HG02588 (cell line): ENCODE data around the gene SUN3.
"Not testable (repeated sequence)": the region's sequence is repeated elsewhere in the genome, so short reads cannot be mapped to it uniquely, and the experiment has no call there.

Experiments
- ATAC-seq: cut with Tn5 transposase; IDR thresholded peaks from one replicate; pipeline ENCODE4 v1.9.1; 2021; ENCODE audit warnings: mild to moderate bottlenecking, moderate library complexity; ENCODE audit not compliant: unreplicated experiment

SUN3 gene

GRCh38 chr7:48033922-48034321, 5.0 kb upstream of the SUN3 start:
- ATAC-seq, result no peak

DNA sequence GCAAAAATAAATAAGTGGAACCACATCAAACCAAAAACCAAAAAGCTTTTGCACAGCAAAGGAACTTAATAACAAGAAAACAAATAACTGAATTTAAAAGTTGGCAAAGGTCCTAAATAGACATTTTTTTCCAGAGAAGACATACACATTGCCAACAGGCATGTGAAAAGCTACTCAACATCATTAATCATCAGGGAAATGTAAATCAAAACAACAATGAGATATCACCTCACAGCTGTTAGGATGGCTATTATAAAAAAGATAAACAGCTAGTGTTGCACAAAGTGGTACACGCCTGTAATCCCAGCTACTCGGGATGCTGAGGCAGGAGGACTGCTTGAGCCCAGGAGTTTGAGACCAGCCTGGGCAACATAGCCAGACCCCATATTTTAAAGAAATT, 2.2 kb upstream of the SUN3 start:
- ATAC-seq, result no peak

GRCh38 chr7:48025624-48026023, 3.3 kb downstream of the SUN3 start:
- ATAC-seq, result no peak

DNA sequence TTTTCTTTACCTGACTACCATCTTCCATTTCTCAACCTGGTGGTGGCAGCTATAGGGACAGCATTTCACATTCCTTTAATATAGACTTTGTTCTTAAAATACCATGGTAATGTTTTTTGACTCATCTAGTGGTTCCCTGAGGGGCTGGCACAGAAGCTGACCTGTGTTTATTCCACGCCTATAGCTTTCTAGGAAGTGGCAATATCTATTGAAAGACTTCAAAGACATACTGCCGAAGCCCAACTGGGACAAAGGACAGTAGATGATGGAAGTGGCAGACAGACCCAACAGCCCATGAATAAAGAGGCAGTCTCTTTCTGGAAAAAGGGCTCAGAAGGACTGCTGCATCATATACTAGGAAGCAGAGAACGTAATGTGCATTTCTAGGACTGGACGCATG, 11.2 kb downstream of the SUN3 start:
- ATAC-seq, result no peak

DNA sequence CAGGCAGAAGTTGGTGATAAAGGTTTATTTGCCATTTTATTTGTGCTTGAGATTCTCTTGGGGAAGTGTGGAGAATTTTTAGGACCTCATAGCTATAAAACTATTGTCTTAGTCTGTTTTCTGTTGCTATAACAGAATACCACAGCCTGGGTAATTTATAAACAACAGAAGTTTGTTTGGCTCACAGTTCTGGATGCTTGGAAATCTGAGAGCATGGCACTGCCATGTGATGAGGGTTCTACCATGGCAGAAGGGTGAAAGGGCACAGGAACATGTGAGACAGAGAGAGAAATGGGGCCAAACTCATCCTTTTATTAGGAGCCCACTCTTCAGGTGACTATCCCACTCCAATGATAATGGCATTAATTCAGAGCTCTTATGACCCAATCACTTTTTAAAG, 12.3 kb downstream of the SUN3 start:
- no peak for ATAC-seq

- no peak for ATAC-seq
These were observed 17.0 kb downstream of the SUN3 start for GRCh38 chr7:48011951-48012350.

DNA sequence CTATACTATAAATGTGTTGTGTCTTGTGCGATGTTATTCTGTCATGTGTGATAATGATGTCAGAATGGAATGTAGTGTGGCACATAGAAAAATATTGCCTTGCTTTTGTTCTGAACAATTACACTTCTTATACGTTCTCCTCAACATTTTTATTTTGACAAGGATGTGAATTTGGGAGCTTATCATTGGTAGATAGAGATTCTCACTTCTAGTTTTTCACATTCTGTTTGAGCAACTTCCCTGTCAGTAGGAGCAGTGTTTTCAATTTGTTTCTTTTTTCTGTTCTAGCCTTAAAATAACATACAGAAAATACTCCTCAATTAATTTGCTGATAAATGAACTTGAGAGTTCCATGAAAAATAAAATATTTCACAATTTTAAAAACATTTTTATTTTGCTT, 17.6 kb downstream of the SUN3 start:
- no peak for ATAC-seq

DNA sequence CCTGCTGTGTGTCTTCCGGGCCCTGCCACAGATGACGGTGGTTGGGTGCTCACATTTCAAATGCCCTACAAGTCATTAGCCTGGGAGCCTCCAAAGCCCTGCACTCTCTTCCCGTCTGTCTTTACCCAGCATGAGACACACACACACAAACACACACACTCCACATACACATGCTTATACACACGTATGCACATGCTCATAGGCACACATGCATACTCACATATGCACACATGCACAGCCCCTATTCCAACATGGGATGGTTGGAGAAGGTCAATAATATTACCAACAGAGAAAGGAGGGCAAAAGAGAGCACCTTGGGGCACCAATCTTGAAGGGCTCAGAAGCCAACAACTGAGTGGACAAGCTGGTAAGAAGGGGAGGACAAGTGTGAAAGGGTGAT, 19.0 kb downstream of the SUN3 start:
- no peak for ATAC-seq

DNA sequence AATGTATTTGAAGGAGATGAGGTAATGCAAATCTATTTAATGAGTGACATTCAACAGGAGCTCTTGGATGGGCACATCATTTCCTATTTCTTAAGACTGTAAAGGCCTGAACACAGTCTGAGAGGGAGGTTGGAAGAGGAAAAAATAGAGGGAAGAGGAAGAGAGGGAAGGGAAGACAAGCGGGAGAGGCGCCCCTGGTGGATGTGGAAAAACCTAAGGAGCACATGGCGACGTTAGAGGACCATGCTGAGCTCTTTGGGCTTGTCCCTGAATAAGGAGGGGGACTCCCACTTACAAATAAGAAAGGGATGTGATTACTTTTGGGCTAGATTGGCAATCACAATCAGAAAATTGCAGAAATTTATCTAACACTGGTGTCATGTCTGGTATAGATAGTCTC, 19.6 kb downstream of the SUN3 start:
- no peak for ATAC-seq

GRCh38 chr7:48006866-48007265, 22.0 kb downstream of the SUN3 start:
- ATAC-seq, result no peak

DNA sequence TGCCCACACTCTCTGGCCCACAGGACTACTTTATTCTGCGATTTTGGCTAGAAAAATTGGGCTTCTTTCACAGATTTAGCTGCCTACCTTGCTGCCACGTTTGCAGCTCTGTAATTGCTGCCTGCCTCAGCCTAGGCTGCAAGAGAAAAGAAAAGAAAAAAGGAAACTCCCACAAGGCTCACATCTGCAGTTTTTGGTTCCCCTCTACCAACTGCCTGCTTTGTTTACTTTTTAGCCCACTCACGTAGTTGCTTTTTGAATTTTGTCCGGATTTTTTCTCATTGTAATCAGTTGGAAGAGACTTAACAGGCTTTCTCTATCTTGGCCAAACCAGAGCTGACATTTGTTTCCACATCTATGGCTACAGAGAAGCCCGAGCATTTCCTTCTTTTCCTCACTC, 24.3 kb downstream of the SUN3 start:
- peak; percentile 75 for ATAC-seq

GRCh38 chr7:48004032-48004431, 24.9 kb downstream of the SUN3 start:
- no peak for ATAC-seq

DNA sequence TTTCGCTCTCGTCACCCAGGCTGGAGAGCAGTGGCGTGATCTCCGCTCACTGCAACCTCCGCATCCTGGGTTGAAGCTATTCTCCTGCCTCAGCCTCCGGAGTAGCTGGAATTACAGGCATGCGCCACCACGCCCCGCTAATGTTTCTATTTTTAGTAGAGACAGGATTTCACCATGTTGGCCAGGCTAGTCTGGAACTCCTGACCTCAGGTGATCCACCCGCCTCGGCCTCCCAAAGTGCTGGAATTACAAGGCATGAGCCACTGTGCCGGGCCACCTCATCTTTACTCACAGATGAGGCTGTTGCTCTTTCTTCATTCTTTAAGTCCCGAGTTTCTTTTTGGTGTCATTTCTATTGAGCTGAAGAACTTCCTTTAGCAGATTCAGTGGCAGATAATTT, 28.7 kb downstream of the SUN3 start:
- not testable (repeated sequence) for ATAC-seq

DNA sequence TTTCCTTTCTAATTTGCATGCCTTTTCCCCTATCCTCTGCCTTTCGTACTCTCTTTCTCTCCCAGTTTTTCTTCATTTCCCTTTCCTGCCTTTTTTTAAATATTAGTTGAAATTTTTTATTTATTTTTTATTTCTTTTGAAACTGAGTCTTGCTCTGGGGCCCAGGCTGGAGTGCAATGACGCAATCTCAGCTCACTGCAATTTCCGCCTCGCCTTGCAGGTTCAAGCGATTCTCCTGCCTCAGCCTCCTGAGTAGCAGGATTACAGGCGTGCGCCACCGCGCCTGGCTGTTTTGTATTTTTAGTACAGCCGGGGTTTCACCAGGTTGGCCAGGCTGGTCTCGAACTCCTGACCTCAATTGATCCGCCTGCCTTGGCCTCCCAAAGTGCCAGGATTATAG, 29.5 kb downstream of the SUN3 start:
- no peak for ATAC-seq

GRCh38 chr7:47992446-47992845, 36.5 kb downstream of the SUN3 start:
- ATAC-seq, result no peak

DNA sequence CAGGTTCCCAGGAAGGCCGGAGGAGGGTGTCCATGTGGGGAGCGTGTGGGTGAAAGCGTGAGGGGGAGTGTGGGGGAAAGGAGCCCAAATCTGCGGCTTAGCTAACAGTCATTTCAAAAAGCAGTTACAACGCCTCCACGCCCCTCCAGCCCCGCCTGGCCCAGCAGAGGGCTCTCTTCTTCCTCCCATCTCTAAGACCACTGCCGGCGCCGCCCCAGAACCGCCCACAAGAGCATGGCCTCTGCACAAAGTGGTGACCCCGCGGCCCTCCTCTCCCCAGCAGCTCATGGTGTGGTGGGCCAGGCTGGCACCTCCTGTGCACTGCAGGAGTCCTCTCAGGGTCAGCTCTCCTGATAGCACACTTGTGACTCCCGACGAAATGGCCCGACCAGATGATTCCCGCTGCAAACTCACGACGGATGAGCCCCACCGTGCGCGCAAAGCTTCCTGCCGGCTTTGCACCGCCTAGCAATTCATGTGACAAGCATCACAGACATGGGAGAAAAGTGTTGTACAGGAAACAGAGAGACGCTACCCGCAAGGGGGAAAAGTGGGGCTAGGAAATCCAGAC, 37.1 kb downstream of the SUN3 start:
- peak; percentile 100 for ATAC-seq

DNA sequence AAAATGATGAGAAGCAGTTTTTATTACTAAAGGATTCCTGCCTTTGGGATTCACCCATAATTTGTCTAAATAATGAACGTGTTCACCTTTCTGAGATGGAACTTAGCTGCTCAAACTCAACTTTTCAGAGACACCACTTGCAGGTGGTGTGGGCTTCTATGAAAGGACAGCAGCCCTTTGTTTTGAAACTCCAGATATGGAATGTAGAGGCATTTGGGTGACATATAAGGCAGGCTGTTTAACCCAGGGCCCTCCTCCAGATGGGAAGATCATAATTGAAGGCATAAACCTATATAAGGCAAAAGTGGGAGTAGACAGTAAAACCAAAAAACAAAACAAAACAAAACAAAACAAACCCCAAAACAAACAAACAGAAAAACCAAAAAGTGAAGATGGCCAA, 37.6 kb downstream of the SUN3 start:
- no peak for ATAC-seq

- no peak for ATAC-seq
These were observed 38.3 kb downstream of the SUN3 start for GRCh38 chr7:47990592-47990991.

DNA sequence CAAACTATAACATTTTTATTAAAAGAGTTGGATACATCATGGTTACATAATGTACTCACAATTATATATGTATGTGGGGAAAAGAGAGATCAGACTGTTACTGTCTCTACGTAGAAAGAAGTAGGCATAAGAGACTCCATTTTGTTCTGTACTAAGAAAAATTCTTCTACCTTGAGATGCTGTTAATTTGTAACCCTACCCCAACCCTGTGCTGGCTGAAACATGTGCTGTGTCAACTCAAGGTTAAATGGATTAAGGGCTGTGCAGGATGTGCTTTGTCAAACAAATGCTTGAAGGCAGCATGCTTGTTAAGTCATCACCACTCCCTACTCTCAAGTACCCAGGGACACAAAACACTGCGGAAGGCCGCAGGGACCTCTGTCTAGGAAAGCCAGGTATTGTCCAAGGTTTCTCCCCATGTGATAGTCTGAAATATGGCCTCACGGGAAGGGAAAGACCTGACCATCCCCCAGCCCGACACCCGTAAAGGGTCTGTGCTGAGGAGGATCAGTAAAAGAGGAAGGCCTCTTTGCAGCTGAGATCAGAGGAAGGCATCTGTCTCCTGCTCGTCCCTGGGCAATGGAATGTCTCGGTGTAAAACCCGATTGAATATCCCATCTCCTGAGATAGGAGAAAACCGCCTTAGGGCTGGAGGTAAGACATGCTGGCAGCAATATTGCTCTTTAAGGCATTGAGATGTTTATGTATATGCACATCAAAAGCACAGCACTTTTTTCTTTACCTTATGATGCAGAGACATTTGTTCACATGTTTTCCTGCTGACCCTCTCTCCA, 39.1 kb downstream of the SUN3 start:
- ATAC-seq, result not testable (repeated sequence)

- ATAC-seq, result no peak
These were observed 40.2 kb downstream of the SUN3 start for GRCh38 chr7:47988496-47989386.

- no peak for ATAC-seq
These were observed 46.3 kb downstream of the SUN3 start for GRCh38 chr7:47982610-47983009.

GRCh38 chr7:47980648-47981047, 48.3 kb downstream of the SUN3 start:
- not testable (repeated sequence) for ATAC-seq
